ENCODE data around the gene SPATA20.

The SPATA20 gene

GRCh38 chr17:50538549-50539410, 8.2 kb upstream of the SPATA20 start:
- no peak for DNase-seq (ENCODE audit: low read depth in 4 of 4, low spot score in 1 of 4)

GRCh38 chr17:50539762-50540559, 7.0 kb upstream of the SPATA20 start:
- DNase-seq (ENCODE audit: low read depth in 4 of 4, low spot score in 1 of 4): no peak

GRCh38 chr17:50540560-50541401, 6.2 kb upstream of the SPATA20 start:
- no peak for DNase-seq (ENCODE audit: low read depth in 4 of 4, low spot score in 1 of 4)

- no peak for DNase-seq (ENCODE audit: low read depth in 4 of 4, low spot score in 1 of 4)
These were observed 5.6 kb upstream of the SPATA20 start for GRCh38 chr17:50541402-50541715.

- DNase-seq (ENCODE audit: low read depth in 4 of 4, low spot score in 1 of 4): peak; percentile 59 to 81 (median 70)
These were observed 5.0 kb upstream of the SPATA20 start for GRCh38 chr17:50541716-50542688.

- no peak for DNase-seq (ENCODE audit: low read depth in 4 of 4, low spot score in 1 of 4)
These were observed 3.9 kb upstream of the SPATA20 start for GRCh38 chr17:50542795-50543774.

GRCh38 chr17:50544516-50544915, 2.5 kb upstream of the SPATA20 start:
- no peak for DNase-seq (ENCODE audit: low read depth in 4 of 4, low spot score in 1 of 4)

- no peak for DNase-seq (ENCODE audit: low read depth in 4 of 4, low spot score in 1 of 4)
These were observed 1.7 kb upstream of the SPATA20 start for GRCh38 chr17:50545311-50545710.

GRCh38 chr17:50546701-50547034, 306 bp upstream of the SPATA20 start:
- no peak for DNase-seq (ENCODE audit: low read depth in 4 of 4, low spot score in 1 of 4)

- no peak for DNase-seq (ENCODE audit: low read depth in 4 of 4, low spot score in 1 of 4)
These were observed 736 bp downstream of the SPATA20 start for GRCh38 chr17:50547736-50548083.

- no peak for DNase-seq (ENCODE audit: low read depth in 4 of 4, low spot score in 1 of 4)
These were observed 1.9 kb downstream of the SPATA20 start for GRCh38 chr17:50548831-50549230.

- DNase-seq (ENCODE audit: low read depth in 4 of 4, low spot score in 1 of 4): no peak
These were observed 2.4 kb downstream of the SPATA20 start for GRCh38 chr17:50549256-50549941.

GRCh38 chr17:50549969-50550368, 3.0 kb downstream of the SPATA20 start:
- no peak for DNase-seq (ENCODE audit: low read depth in 4 of 4, low spot score in 1 of 4)

GRCh38 chr17:50550661-50551432, 3.9 kb downstream of the SPATA20 start:
- DNase-seq (ENCODE audit: low read depth in 4 of 4, low spot score in 1 of 4): no peak

- DNase-seq (ENCODE audit: low read depth in 4 of 4, low spot score in 1 of 4): no peak
These were observed 4.5 kb downstream of the SPATA20 start for GRCh38 chr17:50551433-50551815.

- no peak for DNase-seq (ENCODE audit: low read depth in 4 of 4, low spot score in 1 of 4)
These were observed 4.9 kb downstream of the SPATA20 start for GRCh38 chr17:50551884-50552283.

GRCh38 chr17:50554201-50554600, 7.2 kb downstream of the SPATA20 start:
- DNase-seq (ENCODE audit: low read depth in 4 of 4, low spot score in 1 of 4): no peak

GRCh38 chr17:50556803-50557202, 9.8 kb downstream of the SPATA20 start:
- DNase-seq (ENCODE audit: low read depth in 4 of 4, low spot score in 1 of 4): no peak
